Osteoblast (primary cell): ENCODE results near the gene HDDC3. TPM values are rescaled to one million over a fixed set of nuclear protein-coding genes. Genes with fewer than 3 reads are reported as not detected.

ENCODE experiments used
- DNase-seq: peaks from one replicate; pipeline ENCODE4 v3.0.0; 2011; ENCODE audit warnings: low spot score, mixed read lengths; ENCODE audit not compliant: insufficient read length; ENCODE audit errors: missing footprints
- H2AFZ ChIP-seq: 2 replicates; pipeline ENCODE4 v1.6.0; 2011; ENCODE audit warnings: mild to moderate bottlenecking, low read length
- H3K27ac ChIP-seq: 2 replicates; pipeline ENCODE4 v1.5.1; 2011; ENCODE audit warnings: mild to moderate bottlenecking, low read depth, low read length, moderate library complexity
- H3K27me3 ChIP-seq: 2 replicates; pipeline ENCODE4 v1.6.0; 2012; ENCODE audit warnings: mild to moderate bottlenecking, control low read depth, inconsistent platforms, low read length, moderate library complexity; ENCODE audit not compliant: insufficient read depth
- H3K36me3 ChIP-seq: 2 replicates; pipeline ENCODE4 v1.5.1; 2011; ENCODE audit warnings: mild to moderate bottlenecking, low read length, control low read depth, moderate library complexity; ENCODE audit not compliant: insufficient read depth
- H3K4me1 ChIP-seq: 2 replicates; pipeline ENCODE4 v1.5.1; 2011; ENCODE audit warnings: mild to moderate bottlenecking, low read length, control low read depth, moderate library complexity; ENCODE audit not compliant: insufficient read depth
- H3K4me2 ChIP-seq: 2 replicates; pipeline ENCODE4 v1.6.0; 2011; ENCODE audit warnings: mild to moderate bottlenecking, low read length; ENCODE audit not compliant: insufficient read depth
- H3K4me3 ChIP-seq: fragments of 200-600 bp; sonication (generic); 3 replicates; pipeline ENCODE4 v1.5.1; 2012; ENCODE audit warnings: mild to moderate bottlenecking, low read length, inconsistent platforms; ENCODE audit not compliant: insufficient read depth
- H3K79me2 ChIP-seq: 2 replicates; pipeline ENCODE4 v1.6.0; 2012; ENCODE audit warnings: mild to moderate bottlenecking, low read length, control low read depth, inconsistent platforms; ENCODE audit not compliant: insufficient read depth
- H3K9me3 ChIP-seq: 2 replicates; pipeline ENCODE4 v1.5.1; 2011; ENCODE audit warnings: low read depth, low read length, control low read depth
- H4K20me1 ChIP-seq: 2 replicates; pipeline ENCODE4 v1.6.0; 2012; ENCODE audit warnings: mild to moderate bottlenecking, low read length, control low read depth; ENCODE audit not compliant: insufficient read depth
- CTCF ChIP-seq: IDR thresholded peaks from 2 replicates; pipeline ENCODE4 v1.5.1; 2011; ENCODE audit warnings: mild to moderate bottlenecking, low read depth, low read length, moderate library complexity; ENCODE audit errors: extremely low read depth
- total RNA-seq: library from RNA; depleted of rRNA; stranded (reverse); fragments of >200 nt; gene quantifications from 2 replicates; pipeline ENCODE4 v1.2.3, GENCODE V29; 2012

The HDDC3 gene
- total RNA-seq, 1 donor: 11.6 TPM

- Histone ChIP-seq H4K20me1 (no peaks in the 10 kb centered on the region), H3K36me3 (peaks cover 72% of the 10 kb centered on the region), H3K4me1 (peaks cover 11% of the 10 kb centered on the region), H3K4me2 (no peak overlapping the region), H3K27me3 (no peaks in the 10 kb centered on the region), H3K79me2 (no peaks in the 10 kb centered on the region), H3K27ac (peak overlapping the region; percentile 77), H3K4me3 (no peak overlapping the region), H2AFZ (peak overlapping the region; percentile 15), H3K9me3 (no peaks in the 10 kb centered on the region)
- no peak for TF ChIP-seq CTCF
- DNase-seq: peak; percentile 52
These were observed 17.8 kb upstream of the HDDC3 start for GRCh38 chr15:90949979-90950675.

- Histone ChIP-seq H3K9me3 (no peaks in the 10 kb centered on the region), H3K4me1 (peaks cover 8% of the 10 kb centered on the region), H3K27ac (no peak overlapping the region), H3K27me3 (no peaks in the 10 kb centered on the region), H4K20me1 (no peaks in the 10 kb centered on the region), H3K4me2 (no peak overlapping the region), H3K4me3 (no peak overlapping the region), H3K79me2 (no peaks in the 10 kb centered on the region), H2AFZ (no peak overlapping the region), H3K36me3 (peaks cover 80% of the 10 kb centered on the region)
- no peak for TF ChIP-seq CTCF
- DNase-seq: no peak
These were observed 16.2 kb upstream of the HDDC3 start for GRCh38 chr15:90948506-90948905.

- H3K9me3 ChIP-seq: no peaks in the 10 kb centered on the region
- H3K79me2 ChIP-seq: no peaks in the 10 kb centered on the region
- peaks cover 8% of the 10 kb centered on the region for H3K4me1 ChIP-seq
- H4K20me1 ChIP-seq: no peaks in the 10 kb centered on the region
- no peak overlapping the region for H3K4me3 ChIP-seq
- TF ChIP-seq CTCF: no peak
- no peaks in the 10 kb centered on the region for H3K27me3 ChIP-seq
- no peak overlapping the region for H3K4me2 ChIP-seq
- H3K36me3 ChIP-seq: peaks cover 81% of the 10 kb centered on the region
- H3K27ac ChIP-seq: no peak overlapping the region
- DNase-seq: no peak
- H2AFZ ChIP-seq: no peak overlapping the region
These were observed 15.4 kb upstream of the HDDC3 start for GRCh38 chr15:90947577-90948357.

- Histone ChIP-seq H3K4me2 (no peak overlapping the region), H3K79me2 (no peaks in the 10 kb centered on the region), H3K36me3 (peaks cover 82% of the 10 kb centered on the region), H4K20me1 (no peaks in the 10 kb centered on the region), H3K9me3 (no peaks in the 10 kb centered on the region), H3K27me3 (no peaks in the 10 kb centered on the region), H3K4me3 (no peak overlapping the region), H3K27ac (no peak overlapping the region), H2AFZ (no peak overlapping the region), H3K4me1 (peaks cover 8% of the 10 kb centered on the region)
- peak; percentile 69 for DNase-seq
- no peak for TF ChIP-seq CTCF
These were observed 14.7 kb upstream of the HDDC3 start for GRCh38 chr15:90946941-90947576.
